ENCODE results near the gene GRAP.

Gene GRAP

GRCh38 chr17:18981335-18981641 is 65.5 kb downstream of the GRAP start:
- DNase-seq, result no peak

GRCh38 chr17:18980682-18981334 is 65.9 kb downstream of the GRAP start:
- no peak for DNase-seq

DNA sequence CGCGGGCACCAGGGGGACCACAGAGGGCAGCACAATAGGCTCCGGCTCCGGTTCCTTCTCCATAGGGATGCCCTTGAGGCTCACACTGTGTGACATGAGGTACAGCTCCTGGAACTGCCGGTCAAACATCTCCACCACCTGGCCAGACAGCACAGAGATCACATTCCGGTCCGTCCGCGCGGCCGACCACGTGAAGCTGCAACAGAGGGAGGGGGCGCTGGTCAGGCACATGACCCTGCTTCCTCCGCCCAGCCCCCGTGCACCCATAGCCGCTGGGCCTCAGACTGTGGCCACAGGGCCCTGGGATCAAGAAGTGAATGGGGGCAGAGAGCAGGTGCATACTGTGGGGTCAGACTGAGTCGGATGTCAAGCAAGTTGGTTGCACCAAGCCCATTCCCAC is 68.1 kb downstream of the GRAP start:
- DNase-seq, result no peak

DNA sequence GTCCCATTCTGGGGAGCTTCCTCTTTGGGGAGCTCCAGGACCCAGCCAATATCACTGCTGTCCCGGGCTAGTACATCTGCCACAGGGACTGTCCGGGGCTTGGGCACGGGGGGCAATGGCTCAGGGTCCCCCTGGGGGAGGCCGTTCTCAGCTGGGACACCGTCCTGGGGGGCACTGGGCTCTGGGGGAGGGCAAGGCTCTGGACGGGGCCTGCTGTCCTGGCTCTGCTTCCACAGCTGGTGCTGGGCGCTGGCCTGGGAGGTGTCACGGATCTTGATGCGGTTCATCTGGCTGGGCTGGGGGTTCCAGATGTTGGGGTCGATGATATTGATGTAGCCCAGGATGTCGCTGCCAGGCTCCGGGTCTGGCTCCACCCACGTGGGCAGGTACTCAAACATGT is 68.7 kb downstream of the GRAP start:
- no peak for DNase-seq

DNA sequence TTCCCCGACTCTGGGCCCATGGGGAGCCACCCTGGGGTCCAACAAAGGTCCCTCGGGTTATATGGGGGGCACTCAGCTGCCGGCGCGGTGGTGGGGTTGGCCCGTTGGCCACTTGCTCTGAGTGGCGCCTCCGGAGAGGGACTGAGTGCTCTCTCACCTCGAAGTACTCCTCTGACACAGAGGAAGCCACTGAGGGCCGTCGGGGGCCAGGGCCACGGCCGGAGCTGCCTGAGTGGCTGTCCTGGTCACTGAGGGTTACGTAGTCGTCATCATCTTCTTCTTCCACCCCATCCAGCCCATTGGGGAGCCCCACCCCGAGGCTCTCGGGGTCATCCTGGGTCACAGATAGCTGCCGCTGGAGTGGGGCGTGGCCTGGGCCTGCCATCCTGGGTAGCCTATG is 69.1 kb downstream of the GRAP start:
- DNase-seq, result no peak

DNA sequence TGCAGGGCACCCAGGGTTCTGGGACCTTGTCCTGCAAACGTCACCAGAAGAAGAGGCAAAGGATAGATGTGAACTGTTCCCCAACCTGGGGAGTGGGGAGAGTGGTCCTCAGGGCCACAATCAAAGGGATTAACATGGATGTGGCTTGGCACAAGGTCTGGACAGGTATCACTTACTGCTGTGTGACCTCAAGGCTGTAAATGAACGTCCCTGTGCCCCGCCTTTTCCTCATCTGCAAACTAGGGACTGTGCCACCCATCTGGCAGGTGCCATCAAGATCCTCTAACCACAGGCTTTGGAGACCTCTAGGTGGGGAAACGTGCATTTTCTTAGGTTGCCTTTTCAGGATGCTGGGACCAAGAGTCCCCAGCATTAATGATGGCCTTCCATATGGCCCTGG is 69.7 kb downstream of the GRAP start:
- no peak for DNase-seq

DNA sequence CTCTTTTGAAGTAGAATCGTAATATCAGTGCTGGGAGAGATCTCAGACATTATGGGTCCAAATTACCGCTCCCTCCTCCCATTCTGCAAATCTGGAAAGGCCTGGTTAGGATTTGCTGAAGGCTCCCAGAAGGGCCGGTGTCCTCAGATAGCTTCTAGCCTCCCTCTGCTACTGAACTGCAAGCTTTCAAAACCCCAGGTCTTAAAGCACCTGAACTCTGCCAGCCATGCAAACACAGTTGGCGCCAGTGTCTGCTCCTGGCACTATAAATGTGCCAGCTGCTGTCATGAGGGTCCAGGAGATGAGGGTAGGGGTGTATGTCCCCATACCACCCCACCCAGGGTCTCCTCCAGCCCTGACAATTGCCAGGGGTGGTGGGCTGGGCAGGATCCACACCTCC is 70.6 kb downstream of the GRAP start:
- no peak for DNase-seq

- no peak for DNase-seq
These were observed 71.2 kb downstream of the GRAP start for GRCh38 chr17:18975597-18975996.

DNA sequence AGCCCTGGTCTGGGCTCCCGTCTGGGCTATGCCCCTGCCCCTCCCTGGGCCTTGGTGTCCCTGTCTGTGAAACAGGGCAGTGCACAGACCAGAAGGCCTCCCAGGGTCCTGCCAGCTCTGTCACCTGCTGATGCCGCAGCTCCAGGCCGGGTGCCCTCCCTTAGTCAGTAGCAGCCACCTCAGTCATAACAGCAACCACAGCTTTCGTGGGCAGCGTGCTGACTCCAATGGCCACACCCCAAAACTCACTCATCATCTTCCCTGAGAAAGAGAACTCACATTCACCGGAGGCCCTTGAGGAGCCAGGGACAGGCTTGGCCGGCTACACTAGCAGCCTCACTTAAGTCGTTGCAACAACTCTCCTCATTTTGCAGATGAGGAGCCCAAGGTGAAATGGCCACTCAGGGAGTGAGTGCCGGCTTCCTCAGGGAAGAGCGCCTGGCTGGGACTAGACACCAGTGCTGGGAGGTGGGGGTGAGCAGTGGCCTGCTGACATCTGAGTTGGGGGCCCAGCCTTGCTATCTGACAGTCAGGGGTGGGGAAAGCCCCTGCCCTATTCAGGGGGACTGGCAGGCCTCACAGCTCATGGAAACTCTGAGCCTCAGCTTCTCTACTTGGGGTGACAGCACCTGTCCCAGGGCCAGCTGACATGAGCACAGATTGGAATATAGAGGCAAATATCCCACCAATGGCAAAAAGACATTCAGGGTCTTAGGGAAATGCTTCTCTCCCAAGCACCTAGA is 72.2 kb downstream of the GRAP start:
- no peak for DNase-seq

DNA sequence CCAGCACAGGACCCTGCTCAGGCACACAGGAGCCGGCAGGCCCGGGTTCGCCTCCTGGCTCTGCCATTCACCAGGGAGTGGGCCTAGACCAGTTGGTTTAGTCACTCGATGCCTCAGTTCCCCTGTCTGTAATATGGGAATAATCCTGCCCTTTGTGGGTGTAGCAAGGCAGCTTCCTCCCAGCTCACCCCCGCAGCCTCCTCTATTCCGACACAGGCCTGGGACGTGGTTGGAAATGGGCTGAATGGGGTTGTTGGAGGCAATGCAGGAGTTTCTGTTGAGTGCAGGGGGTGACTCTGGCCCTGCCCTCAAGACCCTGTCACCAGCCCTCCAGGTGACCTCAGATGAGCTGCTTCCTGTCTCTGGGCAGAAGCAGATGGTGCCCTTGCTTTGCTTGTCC is 75.0 kb downstream of the GRAP start:
- no peak for DNase-seq

All from NCI-H1417 treated with DMSO at 0.1 percent for 48 hours (cell line).